ENCODE data around the gene LDLRAD4.

Gene LDLRAD4

DNA sequence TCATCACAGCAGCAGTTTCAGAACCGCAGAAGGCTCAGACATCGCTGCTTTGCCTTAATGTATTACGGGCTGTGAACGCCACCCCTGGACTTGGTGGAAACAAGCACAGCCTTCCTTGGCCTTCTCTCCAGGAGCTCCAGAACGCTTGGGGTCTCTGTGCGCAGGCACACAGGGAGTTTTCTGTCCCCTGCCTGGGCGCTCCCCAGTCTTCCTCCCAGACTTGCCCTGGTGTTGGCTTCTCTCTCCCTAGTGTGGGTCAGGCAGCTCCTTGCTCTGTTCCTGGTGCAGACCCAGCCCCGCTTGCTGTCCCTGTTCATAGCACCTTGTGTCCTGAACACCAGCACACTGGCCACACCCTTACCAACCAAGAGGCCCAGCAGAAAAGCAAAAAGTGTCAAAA, 404.2 kb downstream of the LDLRAD4 start:
- in situ Hi-C loops (cut with MboI; ENCODE audit: low sequenced_read_pairs, unreplicated experiment), result no loop called here

DNA sequence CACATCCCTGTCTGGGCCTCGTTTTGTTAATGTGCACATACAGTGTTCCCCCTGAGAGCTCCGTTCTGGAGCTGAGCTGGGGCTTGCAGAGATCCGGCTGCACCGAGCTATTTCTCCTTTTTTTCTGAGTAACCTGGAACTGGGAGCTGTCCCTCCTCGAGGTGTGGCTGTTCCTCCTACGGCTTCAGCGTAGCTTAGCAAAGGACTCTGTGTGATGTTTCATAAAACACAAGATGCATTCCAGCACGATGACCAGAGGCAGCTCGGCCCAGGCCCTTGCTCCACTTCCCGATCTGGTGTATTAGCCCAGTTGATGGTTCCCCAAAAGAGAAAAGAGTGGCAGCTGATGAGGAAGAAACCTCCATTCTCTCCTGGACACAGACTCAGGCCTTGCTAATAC, 404.8 kb downstream of the LDLRAD4 start:
- TF ChIP-seq, protein P1, sequence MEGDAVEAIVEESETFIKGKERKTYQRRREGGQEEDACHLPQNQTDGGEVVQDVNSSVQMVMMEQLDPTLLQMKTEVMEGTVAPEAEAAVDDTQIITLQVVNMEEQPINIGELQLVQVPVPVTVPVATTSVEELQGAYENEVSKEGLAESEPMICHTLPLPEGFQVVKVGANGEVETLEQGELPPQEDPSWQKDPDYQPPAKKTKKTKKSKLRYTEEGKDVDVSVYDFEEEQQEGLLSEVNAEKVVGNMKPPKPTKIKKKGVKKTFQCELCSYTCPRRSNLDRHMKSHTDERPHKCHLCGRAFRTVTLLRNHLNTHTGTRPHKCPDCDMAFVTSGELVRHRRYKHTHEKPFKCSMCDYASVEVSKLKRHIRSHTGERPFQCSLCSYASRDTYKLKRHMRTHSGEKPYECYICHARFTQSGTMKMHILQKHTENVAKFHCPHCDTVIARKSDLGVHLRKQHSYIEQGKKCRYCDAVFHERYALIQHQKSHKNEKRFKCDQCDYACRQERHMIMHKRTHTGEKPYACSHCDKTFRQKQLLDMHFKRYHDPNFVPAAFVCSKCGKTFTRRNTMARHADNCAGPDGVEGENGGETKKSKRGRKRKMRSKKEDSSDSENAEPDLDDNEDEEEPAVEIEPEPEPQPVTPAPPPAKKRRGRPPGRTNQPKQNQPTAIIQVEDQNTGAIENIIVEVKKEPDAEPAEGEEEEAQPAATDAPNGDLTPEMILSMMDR (IDR thresholded peaks at IDR 0.05; ENCODE audit: borderline replicate concordance, control extremely low read depth, extremely low read depth, insufficient read depth, missing control alignments), result no peak
- in situ Hi-C loops (cut with MboI; ENCODE audit: low sequenced_read_pairs, unreplicated experiment), result no loop called here
- no peak for DNase-seq (ENCODE audit: low spot score)

More for the DNA sequence above, 404.2 kb downstream of the LDLRAD4 start:
- no peak for DNase-seq (ENCODE audit: low spot score)
- TF ChIP-seq, protein P1 (IDR thresholded peaks at IDR 0.05; ENCODE audit: borderline replicate concordance, control extremely low read depth, extremely low read depth, insufficient read depth, missing control alignments), result no peak

DNA sequence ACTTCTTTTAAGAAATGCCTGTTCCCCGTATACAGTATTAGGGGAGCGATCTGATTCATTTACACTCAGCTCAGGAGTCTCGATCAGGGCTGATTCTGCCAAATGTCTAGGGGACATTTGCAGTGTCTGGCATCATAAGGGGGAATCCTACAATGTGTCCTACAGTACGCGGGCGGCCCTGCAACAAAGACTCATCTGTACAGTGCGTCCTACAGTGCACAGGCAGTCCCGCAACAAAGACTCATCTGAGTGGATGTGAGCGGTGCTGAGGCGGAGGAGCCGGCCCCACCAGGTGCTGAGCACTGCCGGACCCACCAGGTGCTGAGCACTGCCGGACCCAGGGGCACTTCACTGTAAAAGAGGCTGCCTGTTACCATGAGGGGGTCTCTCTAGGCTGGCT, 405.3 kb downstream of the LDLRAD4 start:
- TF ChIP-seq, protein P1 (IDR thresholded peaks at IDR 0.05; ENCODE audit: borderline replicate concordance, control extremely low read depth, extremely low read depth, insufficient read depth, missing control alignments), result no peak
- in situ Hi-C loops (cut with MboI; ENCODE audit: low sequenced_read_pairs, unreplicated experiment), result no loop called here
- no peak for DNase-seq (ENCODE audit: low spot score)

DNA sequence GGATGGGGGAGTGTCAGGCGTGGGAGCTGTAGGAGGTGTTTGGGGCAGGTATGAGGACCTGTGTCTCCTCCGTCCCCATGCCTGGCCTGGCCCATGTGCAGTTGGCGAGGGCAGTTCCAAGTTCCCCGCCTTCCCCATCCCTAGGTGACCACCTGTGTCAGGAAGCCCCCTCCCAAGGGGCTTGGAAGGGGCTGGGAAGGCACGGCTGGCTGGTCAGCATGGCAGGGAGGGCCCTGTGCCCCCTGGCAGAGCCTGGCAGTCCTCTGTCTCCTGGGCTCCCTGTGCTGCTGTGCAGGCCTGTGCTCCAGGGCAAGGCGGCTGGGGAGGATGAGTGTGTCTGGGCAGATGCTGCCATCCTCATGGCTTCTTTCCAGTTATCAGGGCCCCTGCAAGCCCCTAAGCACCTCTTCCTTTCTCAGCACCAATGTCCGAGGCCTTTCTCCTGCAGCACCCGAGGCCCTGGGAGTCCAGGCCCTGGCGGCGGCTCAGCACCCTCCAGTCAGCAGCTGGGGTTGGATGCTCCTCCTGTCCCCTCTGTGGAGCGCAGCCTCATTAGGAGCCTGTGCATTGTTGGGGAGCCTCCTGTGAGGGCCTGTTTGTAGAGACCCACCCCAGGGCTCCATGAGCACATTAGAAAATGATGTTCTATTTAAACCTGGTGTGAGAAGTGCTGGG, 406.1 kb downstream of the LDLRAD4 start:
- TF ChIP-seq, protein P1 (IDR thresholded peaks at IDR 0.05; ENCODE audit: borderline replicate concordance, control extremely low read depth, extremely low read depth, insufficient read depth, missing control alignments), result no peak
- in situ Hi-C loops (cut with MboI; ENCODE audit: low sequenced_read_pairs, unreplicated experiment), result loop anchor here (25.0 kb wide), 1 partner anchor 412 kb away; the partner anchor contains the start of gene LDLRAD4
- DNase-seq (ENCODE audit: low spot score), result no peak

DNA sequence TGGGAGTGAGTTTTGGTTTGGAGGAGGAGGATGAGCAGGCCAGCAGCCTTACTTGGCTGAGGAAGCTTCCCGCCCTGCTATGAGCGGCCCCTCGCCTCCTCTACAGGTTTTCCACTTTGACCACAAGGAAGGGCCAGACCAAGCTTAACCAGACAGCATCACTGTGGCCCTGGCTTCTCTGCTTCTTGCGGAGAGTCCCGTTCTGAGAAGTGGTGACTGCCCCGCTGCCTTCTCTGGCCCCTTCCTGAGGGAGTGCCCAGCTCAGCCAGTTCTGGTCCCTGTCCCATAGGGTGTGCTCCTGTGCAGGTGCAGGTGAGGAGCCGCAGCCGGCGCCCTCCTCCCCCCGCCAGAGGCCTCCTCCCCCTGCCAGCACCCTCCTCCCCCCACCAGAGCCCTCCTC, 406.8 kb downstream of the LDLRAD4 start:
- TF ChIP-seq, protein P1 (IDR thresholded peaks at IDR 0.05; ENCODE audit: borderline replicate concordance, control extremely low read depth, extremely low read depth, insufficient read depth, missing control alignments), result no peak
- in situ Hi-C loops (cut with MboI; ENCODE audit: low sequenced_read_pairs, unreplicated experiment), result loop anchor here (25.0 kb wide), 1 partner anchor 413 kb away; the partner anchor contains the start of gene LDLRAD4
- DNase-seq (ENCODE audit: low spot score), result no peak

DNA sequence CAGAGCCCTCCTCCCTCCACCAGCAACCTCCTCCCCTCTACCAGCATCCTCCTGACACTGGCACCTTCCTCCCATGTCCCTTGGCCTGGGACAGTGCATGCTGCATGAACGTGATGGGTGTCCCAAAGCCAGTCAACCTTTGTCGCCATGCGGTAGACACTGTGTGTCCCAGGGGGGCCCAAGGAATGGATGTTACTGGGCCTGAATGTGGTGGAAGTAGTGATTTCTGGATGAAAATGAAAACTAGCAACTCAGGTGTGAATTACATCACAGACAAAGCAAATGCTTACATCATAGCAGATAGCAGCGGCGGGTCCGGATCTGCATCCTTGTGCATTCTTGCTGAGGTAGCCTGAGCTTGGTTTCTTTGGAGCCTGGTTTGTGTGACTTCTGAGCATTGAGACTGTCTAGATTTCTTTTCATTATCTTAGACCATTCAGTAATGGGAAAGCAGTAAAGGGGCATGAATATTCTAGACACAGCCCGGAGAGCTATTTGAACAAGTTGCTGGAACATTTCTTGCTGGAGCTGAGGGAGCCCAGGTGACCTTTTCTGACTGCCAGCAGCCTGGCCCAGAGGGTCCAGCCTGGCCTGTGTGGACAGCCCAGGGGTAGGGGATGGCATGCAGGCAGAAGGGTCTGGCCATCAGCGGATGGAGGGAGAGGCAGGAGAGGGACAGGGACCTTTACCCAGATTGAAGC, 407.4 kb downstream of the LDLRAD4 start:
- TF ChIP-seq, protein P1 (IDR thresholded peaks at IDR 0.05; ENCODE audit: borderline replicate concordance, control extremely low read depth, extremely low read depth, insufficient read depth, missing control alignments), result no peak
- in situ Hi-C loops (cut with MboI; ENCODE audit: low sequenced_read_pairs, unreplicated experiment), result loop anchor here (25.0 kb wide), 1 partner anchor 414 kb away; the partner anchor contains the start of gene LDLRAD4
- no peak for DNase-seq (ENCODE audit: low spot score)

Measured in GM13976 (cell line).